Activated gamma-delta T cell treated with Interleukin-2 at 50 U/mL for 16 hours (primary cell): ENCODE results near the gene LYSET.
"Not testable (repeated sequence)": the region's sequence is repeated elsewhere in the genome, so short reads cannot be mapped to it uniquely, and the experiment has no call there.

Experiments
- DNase-seq: peaks from one replicate; pipeline ENCODE4 v3.0.0-alpha.2; 2020

The LYSET gene

DNA sequence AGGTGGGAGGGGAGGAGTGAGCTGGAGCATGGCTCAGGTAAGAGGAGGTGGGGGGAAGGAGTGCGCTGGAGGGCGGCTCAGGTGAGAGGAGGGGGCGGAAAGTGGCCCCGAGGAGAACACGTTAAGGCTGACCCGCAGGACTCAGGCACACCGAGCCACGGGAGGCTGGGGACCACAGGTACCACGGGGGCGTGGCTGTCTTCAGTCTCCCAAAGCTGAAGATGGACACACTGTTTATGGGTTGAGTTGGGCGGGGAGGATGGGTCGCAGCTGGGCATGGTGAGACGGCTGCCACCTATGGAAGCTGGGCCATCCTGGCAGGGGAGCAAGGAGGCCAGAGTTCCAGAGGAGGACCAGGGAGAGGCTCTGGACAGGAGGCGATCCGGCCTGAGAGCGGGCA is 45.4 kb downstream of the LYSET start:
- no peak for DNase-seq

DNA sequence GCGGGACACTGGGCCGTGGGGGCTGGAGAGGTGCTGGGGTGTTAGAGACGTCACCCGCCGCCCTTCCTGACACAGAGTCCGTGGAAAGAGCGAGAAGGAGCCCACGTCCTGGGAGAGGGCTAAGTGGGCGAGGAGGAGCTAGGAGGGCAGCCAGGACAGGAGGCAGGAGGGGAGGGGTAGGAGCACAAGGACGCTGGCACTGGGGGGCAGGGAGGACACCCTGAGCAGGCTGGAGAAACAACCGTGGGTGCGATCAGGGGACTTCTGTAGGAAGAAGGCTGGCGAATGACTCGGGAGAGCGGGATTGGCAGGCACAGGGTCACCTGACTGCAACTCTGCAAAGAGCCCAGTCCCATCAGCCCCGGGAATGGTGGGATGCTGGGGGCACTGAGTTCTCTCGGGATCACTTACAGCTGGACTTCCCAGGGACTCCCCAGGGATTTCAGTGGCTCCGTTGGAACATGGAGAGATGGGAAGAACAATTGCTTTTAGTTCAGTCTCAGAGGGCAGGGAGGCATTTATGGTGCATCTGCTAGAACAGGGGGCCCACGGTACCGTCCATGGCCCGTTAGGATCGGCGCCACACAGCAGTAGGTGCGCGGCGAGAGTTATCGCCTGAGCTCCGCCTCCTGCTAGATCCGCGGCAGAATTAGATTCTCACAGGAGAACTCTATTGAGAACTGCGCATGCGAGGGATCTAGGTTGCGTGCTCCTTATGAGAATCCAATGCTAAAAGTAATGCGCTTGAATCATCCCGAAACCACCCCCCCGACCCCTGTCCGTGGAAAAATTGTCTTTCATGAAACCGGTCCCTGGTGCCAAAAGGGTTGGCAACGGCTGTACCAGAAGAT is 46.2 kb downstream of the LYSET start:
- no peak for DNase-seq

DNA sequence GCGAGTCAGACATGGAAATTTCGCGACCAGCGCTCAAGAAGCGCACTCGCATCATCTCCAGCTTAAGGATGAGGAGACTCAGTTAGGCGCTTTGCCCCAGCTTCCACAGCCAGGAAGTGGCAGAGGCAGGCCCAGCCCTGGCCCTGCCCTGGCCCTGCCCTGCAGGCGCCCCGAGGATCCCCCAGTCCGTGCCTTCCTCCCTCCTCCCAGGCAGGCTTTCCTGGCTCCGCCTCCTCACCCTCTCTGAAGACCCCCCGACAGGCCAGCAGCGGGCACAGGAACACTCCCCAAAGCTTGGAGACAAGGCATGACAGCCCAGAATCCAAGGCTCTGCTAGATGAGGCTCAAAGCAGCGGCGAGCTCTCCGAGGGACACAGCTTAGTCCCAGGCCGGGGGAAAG is 47.0 kb downstream of the LYSET start:
- no peak for DNase-seq

DNA sequence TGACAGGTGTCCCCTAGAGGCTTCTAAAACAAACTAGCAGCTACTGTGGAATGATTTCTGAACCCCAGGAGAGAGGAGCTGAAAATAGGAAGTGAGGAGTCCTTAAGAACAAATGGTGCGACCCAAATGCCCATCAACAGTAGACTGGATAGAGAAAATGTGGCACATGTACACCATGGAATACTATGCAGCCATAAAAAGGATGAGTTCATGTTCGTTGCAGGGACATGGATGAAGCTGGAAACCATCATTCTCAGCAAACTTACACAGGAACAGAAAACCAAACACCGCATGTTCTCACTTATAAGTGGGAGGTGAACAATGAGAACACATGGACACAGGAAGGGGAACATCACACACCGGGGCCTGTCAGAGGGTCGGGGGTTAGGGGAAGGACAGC is 48.0 kb downstream of the LYSET start:
- not testable (repeated sequence) for DNase-seq

DNA sequence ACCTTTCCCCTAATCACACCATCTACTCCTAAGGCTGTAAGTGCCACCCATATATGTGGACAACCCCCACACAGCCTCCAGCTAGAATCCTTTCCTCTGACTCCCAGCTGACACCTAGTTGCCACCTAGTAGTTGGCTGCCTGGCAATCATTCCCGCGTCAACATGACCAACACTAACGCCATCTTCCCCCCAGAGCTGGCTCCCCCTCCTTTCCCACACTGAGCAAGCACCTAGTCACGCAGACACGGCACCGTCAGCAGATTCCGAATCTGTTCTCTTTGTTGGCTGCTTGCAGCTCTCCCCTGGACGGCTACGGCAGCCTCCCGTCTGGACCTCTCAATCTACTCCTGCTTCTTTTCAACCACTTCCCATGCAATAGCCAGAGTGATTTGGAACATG is 49.7 kb downstream of the LYSET start:
- no peak for DNase-seq
